B cell (primary cell): ENCODE data around the gene C19orf47. TPM values are rescaled to one million over a fixed set of nuclear protein-coding genes. Genes with fewer than 3 reads are reported as not detected.

Experiments
- ATAC-seq: fragments of 200-7000 bp; cut with Tn5 transposase; one replicate; pipeline ENCODE4 v1.10.0; 2021; ENCODE audit warnings: low read depth, mild to moderate bottlenecking, moderate number of reproducible peaks, moderate library complexity
- CTCF ChIA-PET: fragments of 350-600 bp; sonication (Branson Sonifier 250); formaldehyde crosslinking; loops from one replicate; lab custom pipeline; 2021; ENCODE audit warnings: antibody characterized with exemption, inconsistent platforms; lab: Charles Lee
- POLR2A ChIA-PET: fragments of 350-600 bp; sonication (Branson Sonifier 250); formaldehyde crosslinking; loops from one replicate; lab custom pipeline; 2021; ENCODE audit warnings: antibody characterized with exemption; lab: Charles Lee
- DNase-seq: peaks from one replicate; pipeline ENCODE4 v3.0.0; 2013
- H2AFZ ChIP-seq: 2 replicates; pipeline ENCODE4 v1.6.1; 2012; ENCODE audit warnings: mild to moderate bottlenecking, low read depth, low read length; ENCODE audit not compliant: insufficient read depth, poor library complexity, severe bottlenecking
- H3K27ac ChIP-seq, 2 donors: 1 replicate in 1 of 2; 2 replicates in 1 of 2; pipeline ENCODE4 v1.5.1; 2012 to 2013; ENCODE audit warnings: low read length in 2 of 2, mild to moderate bottlenecking in 2 of 2, moderate library complexity in 1 of 2
- H3K27me3 ChIP-seq, 4 experiments: fragments of 200-600 bp in 1 of 4; sonication (generic) in 1 of 4; replicated peaks in 1 of 4; 1 replicate in 2 of 4; 2 replicates in 2 of 4; pipeline versions ENCODE4 v1.6.1 to v1.7.0; 2013 to 2016; ENCODE audit warnings: low read length in 3 of 4, mild to moderate bottlenecking in 2 of 4, mixed read lengths in 1 of 4, moderate library complexity in 1 of 4; ENCODE audit not compliant: insufficient read depth in 4 of 4, control insufficient read depth in 3 of 4; ENCODE audit errors: control extremely low read depth in 1 of 4
- H3K36me3 ChIP-seq, 2 experiments: replicated peaks in 1 of 2; 1 replicate in 1 of 2; 2 replicates in 1 of 2; pipeline versions ENCODE4 v1.6.1 to v1.7.1; 2013; ENCODE audit warnings: low read length in 1 of 2; ENCODE audit not compliant: insufficient read depth in 2 of 2, control insufficient read depth in 1 of 2; ENCODE audit errors: control extremely low read depth in 1 of 2, extremely low read depth in 1 of 2
- H3K4me1 ChIP-seq, 2 donors: fragments of 200-600 bp in 1 of 2; sonication (generic) in 1 of 2; 1 replicate in 1 of 2; 2 replicates in 1 of 2; pipeline versions ENCODE4 v1.5.1 to v1.6.1; 2013 to 2017; ENCODE audit warnings: low read length in 2 of 2; ENCODE audit not compliant: control insufficient read depth in 2 of 2, insufficient read depth in 2 of 2
- H3K4me2 ChIP-seq: replicated peaks from 2 replicates; pipeline ENCODE3; 2012; ENCODE audit warnings: mild to moderate bottlenecking, low read depth, low read length; ENCODE audit not compliant: poor library complexity, severe bottlenecking
- H3K4me3 ChIP-seq, 5 experiments: fragments of 200-600 bp in 1 of 5; sonication (generic) in 1 of 5; 1 replicate in 3 of 5; 2 replicates in 2 of 5; pipeline versions ENCODE4 v1.5.1 to v1.7.0; 2011 to 2016; ENCODE audit warnings: low read length in 4 of 5, mild to moderate bottlenecking in 4 of 5, low read depth in 2 of 5, control low read depth in 1 of 5, moderate library complexity in 1 of 5; ENCODE audit not compliant: insufficient read depth in 1 of 5; ENCODE audit errors: control extremely low read depth in 1 of 5, extremely low read depth in 1 of 5
- H3K79me2 ChIP-seq: fragments of 200-600 bp; sonication (generic); one replicate; pipeline ENCODE4 v1.6.0; 2016; ENCODE audit warnings: low read length; ENCODE audit not compliant: control insufficient read depth, insufficient read depth
- H3K9ac ChIP-seq: fragments of 200-600 bp; sonication (generic); 2 replicates; pipeline ENCODE4 v1.6.1; 2017; ENCODE audit warnings: mild to moderate bottlenecking, low read length, moderate library complexity
- H3K9me3 ChIP-seq, 3 donors: one replicate each; pipeline versions ENCODE4 v1.6.1 to v1.7.1; 2013; ENCODE audit warnings: low read length in 2 of 3; ENCODE audit not compliant: control insufficient read depth in 2 of 3, insufficient read depth in 1 of 3; ENCODE audit errors: control extremely low read depth in 1 of 3
- H4K20me1 ChIP-seq: 2 replicates; pipeline ENCODE4 v1.6.0; 2012; ENCODE audit warnings: mild to moderate bottlenecking, low read length; ENCODE audit not compliant: insufficient read depth, control insufficient read depth, poor library complexity, severe bottlenecking
- H3K27ac Mint-ChIP-seq: one replicate; pipeline ENCODE4 v1.8.0; 2021; ENCODE audit warnings: mixed read lengths
- H3K27me3 Mint-ChIP-seq: one replicate; pipeline ENCODE4 v1.8.0; 2021; ENCODE audit warnings: mixed read lengths
- H3K4me1 Mint-ChIP-seq: one replicate; pipeline ENCODE4 v1.8.0; 2021; ENCODE audit warnings: mixed read lengths
- H3K4me3 Mint-ChIP-seq: one replicate; pipeline ENCODE4 v1.8.0; 2021; ENCODE audit warnings: mixed read lengths
- H3K9me3 Mint-ChIP-seq: one replicate; pipeline ENCODE4 v1.8.0; 2022; ENCODE audit warnings: mixed read lengths; ENCODE audit not compliant: insufficient read depth
- CTCF ChIP-seq: fragments of 200-600 bp; IDR thresholded peaks from one replicate; pipeline ENCODE4 v1.8.0; 2022; ENCODE audit warnings: antibody characterized with exemption, mild to moderate bottlenecking
- EZH2 ChIP-seq: IDR thresholded peaks from 2 replicates; pipeline ENCODE4 v1.6.1; 2012; ENCODE audit warnings: borderline replicate concordance, low read depth, mild to moderate bottlenecking, moderate library complexity, low read length; ENCODE audit not compliant: insufficient read depth, poor library complexity, severe bottlenecking
- WGBS: methylation state at CpG from one replicate; pipeline ENCODE4 v1.1.5; 2013; ENCODE audit warnings: missing lambda C conversion rate; ENCODE audit not compliant: insufficient coverage; 5-methylcytosine and 5-hydroxymethylcytosine counted together
- intact Hi-C: fragments of 100-400 bp; cut with micrococcal nuclease; formaldehyde crosslinking; loops from one replicate; pipeline ENCODE4 v1.10.0; 2022
- polyA plus RNA-seq: library from polyadenylated mRNA; depleted of rRNA; stranded (reverse); fragments of >200 nt; gene quantifications from 2 replicates; pipeline ENCODE4 v1.2.3, GENCODE V29; 2012
- total RNA-seq, 2 donors: library from RNA; stranded (reverse); fragments of 120-200 nt in 1 of 2; gene quantifications; 1 replicate in 1 of 2; 2 replicates in 1 of 2; pipeline versions ENCODE4 v1.2.3 to v1.2.4, GENCODE V29; 2013 to 2022

The C19orf47 gene
- total and polyA plus RNA-seq, 2 donors (not counting 1 experiment from before 2014, with no cell fraction given): 12.7 to 16.7 TPM

GRCh38 chr19:40365613-40366401 is 17.6 kb upstream of the C19orf47 start:
- peaks cover 9% of the 10 kb centered on the region for H3K4me1 Mint-ChIP-seq
- H4K20me1 ChIP-seq: no peaks in the 10 kb centered on the region
- H3K27me3 ChIP-seq: no peaks in the 10 kb centered on the region
- peak overlapping the region; percentile 65 for H3K4me2 ChIP-seq
- peak overlapping the region in 1 of 5 experiments; percentile 15 for H3K4me3 ChIP-seq
- ChIA-PET CTCF (no interaction called here), POLR2A (interaction anchor here (0.6 kb wide), 1 partner anchor 1918 kb away, joined by 7 read pairs; no protein-coding TSS in a partner anchor)
- DNase-seq (peak; percentile 40), ATAC-seq (peak; percentile 58)
- peaks cover 3 to 4% of the 10 kb centered on the region in 2 donors for H3K4me1 ChIP-seq
- H3K79me2 ChIP-seq: no peaks in the 10 kb centered on the region
- H3K27me3 Mint-ChIP-seq: no peaks in the 10 kb centered on the region
- no peak overlapping the region for H3K9ac ChIP-seq
- TF ChIP-seq CTCF: no peak
- TF ChIP-seq EZH2: no peak
- 63% methylated on average over 11 of the region's 28 CpGs for WGBS
- H3K9me3 Mint-ChIP-seq: no peaks in the 10 kb centered on the region
- peak overlapping the region; percentile 44 for H3K4me3 Mint-ChIP-seq
- no peak overlapping the region for H3K27ac Mint-ChIP-seq
- H3K36me3 ChIP-seq: peaks cover 0 to 24% of the 10 kb centered on the region in 2 experiments
- intact Hi-C loops: no loop called here
- H3K9me3 ChIP-seq: peaks cover 0 to 4% (median 0%) of the 10 kb centered on the region in 3 donors
- H2AFZ ChIP-seq: peak overlapping the region; percentile 6
- H3K27ac ChIP-seq: no peak overlapping the region

- H3K9me3 ChIP-seq: peaks cover 0 to 4% (median 0%) of the 10 kb centered on the region in 3 donors
- ATAC-seq: no peak
- ChIA-PET POLR2A (interaction anchor here (0.6 kb wide), 1 partner anchor 1919 kb away, joined by 7 read pairs; no protein-coding TSS in a partner anchor), CTCF (no interaction called here)
- peak overlapping the region; percentile 65 for H3K4me2 ChIP-seq
- Mint-ChIP-seq H3K27me3 (no peaks in the 10 kb centered on the region), H3K4me3 (no peak overlapping the region), H3K4me1 (peaks cover 10% of the 10 kb centered on the region), H3K9me3 (no peaks in the 10 kb centered on the region), H3K27ac (no peak overlapping the region)
- H2AFZ ChIP-seq: peak overlapping the region; percentile 6
- WGBS: 43% methylated on average over 1 of the region's 3 CpGs
- intact Hi-C loops: no loop called here
- no peak for TF ChIP-seq EZH2
- TF ChIP-seq CTCF: no peak
- H3K27me3 ChIP-seq: no peaks in the 10 kb centered on the region
- H3K79me2 ChIP-seq: no peaks in the 10 kb centered on the region
- H3K27ac ChIP-seq: no peak overlapping the region
- H3K36me3 ChIP-seq: peaks cover 0 to 20% of the 10 kb centered on the region in 2 experiments
- H3K4me3 ChIP-seq: no peak overlapping the region
- DNase-seq: no peak
- H3K9ac ChIP-seq: no peak overlapping the region
- H4K20me1 ChIP-seq: peaks cover 2% of the 10 kb centered on the region
- peaks cover 3 to 4% of the 10 kb centered on the region in 2 donors for H3K4me1 ChIP-seq
Measured at GRCh38 chr19:40365010-40365409, 16.8 kb upstream of the C19orf47 start.
